NB4 (cell line): ENCODE results near the gene NPEPL1.
"Not testable (repeated sequence)": the region's sequence is repeated elsewhere in the genome, so short reads cannot be mapped to it uniquely, and the experiment has no call there.

ENCODE experiments used
- DNase-seq: peaks from one replicate; pipeline ENCODE4 v3.0.0; 2010; ENCODE audit warnings: low read depth
- H3K4me3 ChIP-seq: one replicate; pipeline ENCODE4 v1.5.1; 2011; ENCODE audit warnings: mild to moderate bottlenecking, low read depth, low read length, moderate library complexity
- CTCF ChIP-seq: IDR thresholded peaks from one replicate; pipeline ENCODE4 v1.5.1; 2012; ENCODE audit warnings: low read depth, low read length
- MAX ChIP-seq: IDR thresholded peaks from 2 replicates; pipeline ENCODE4 v1.6.1; 2011; ENCODE audit warnings: low read depth, low read length
- MYC ChIP-seq: IDR thresholded peaks from 2 replicates; pipeline ENCODE4 v1.6.1; 2011; ENCODE audit warnings: low read depth, low read length
- POLR2A ChIP-seq: IDR thresholded peaks from 2 replicates; pipeline ENCODE4 v1.6.1; 2011; ENCODE audit warnings: mild to moderate bottlenecking; ENCODE audit not compliant: insufficient read length; ENCODE audit errors: extremely low read depth

Gene NPEPL1

GRCh38 chr20:58753922-58754551 is 61.4 kb downstream of the NPEPL1 start:
- DNase-seq = no peak
- no peak overlapping the region for H3K4me3 ChIP-seq
- TF ChIP-seq CTCF (no peak), POLR2A (no peak), MYC (no peak), MAX (no peak)

- TF ChIP-seq MAX = no peak
- no peak for TF ChIP-seq CTCF
- TF ChIP-seq POLR2A = no peak
- TF ChIP-seq MYC = no peak
- H3K4me3 ChIP-seq = no peak overlapping the region
- DNase-seq = no peak
These were observed 62.0 kb downstream of the NPEPL1 start for GRCh38 chr20:58754584-58754983.

- no peak for DNase-seq
- no peak for TF ChIP-seq POLR2A
- TF ChIP-seq CTCF = no peak
- TF ChIP-seq MYC = no peak
- TF ChIP-seq MAX = no peak
- H3K4me3 ChIP-seq = no peak overlapping the region
These were observed 62.6 kb downstream of the NPEPL1 start for GRCh38 chr20:58755062-58755697.

- DNase-seq = no peak
- H3K4me3 ChIP-seq = no peak overlapping the region
- TF ChIP-seq MAX (no peak), MYC (no peak), POLR2A (no peak), CTCF (no peak)
These were observed 63.3 kb downstream of the NPEPL1 start for GRCh38 chr20:58755766-58756449.

- TF ChIP-seq MYC (no peak), MAX (no peak), CTCF (no peak), POLR2A (no peak)
These were observed 63.8 kb downstream of the NPEPL1 start for GRCh38 chr20:58756450-58756775.

GRCh38 chr20:58757647-58758046 is 65.0 kb downstream of the NPEPL1 start:
- DNase-seq, H3K4me3 ChIP-seq: not testable (repeated sequence)

More at GRCh38 chr20:58756450-58756775, 63.8 kb downstream of the NPEPL1 start:
- no peak overlapping the region for H3K4me3 ChIP-seq
- DNase-seq = no peak
